GM23338 (cell line): ENCODE results near the gene COG1. TPM values are rescaled to one million over a fixed set of nuclear protein-coding genes. Genes with fewer than 3 reads are reported as not detected.

ENCODE experiments used
- ATAC-seq: fragments of 200-7000 bp; cut with Tn5 transposase; 3 replicates; pipeline ENCODE4 v1.9.1; 2020
- DNase-seq: peaks from one replicate; pipeline ENCODE4 v3.0.0-alpha.2; 2015; ENCODE audit warnings: low spot score
- H2AFZ ChIP-seq: fragments of 200-600 bp; sonication (generic); 2 replicates; pipeline ENCODE4 v1.8.0; 2016; ENCODE audit warnings: antibody characterized with exemption, mild to moderate bottlenecking, moderate library complexity
- H3F3A ChIP-seq: fragments of 200-600 bp; sonication (generic); replicated peaks from 2 replicates; pipeline ENCODE4 v1.8.0; 2017; ENCODE audit warnings: antibody characterized with exemption, mixed run types, low read depth
- H3K27ac ChIP-seq: fragments of 200-600 bp; sonication (generic); 2 replicates; pipeline ENCODE4 v1.6.1; 2016; ENCODE audit warnings: low read depth
- H3K27me3 ChIP-seq: fragments of 200-600 bp; sonication (generic); 2 replicates; pipeline ENCODE4 v1.8.0; 2016; ENCODE audit warnings: mild to moderate bottlenecking, mixed run types, moderate library complexity; ENCODE audit not compliant: insufficient read depth
- H3K36me3 ChIP-seq: fragments of 200-600 bp; sonication (generic); 2 replicates; pipeline ENCODE4 v1.8.0; 2016; ENCODE audit warnings: mild to moderate bottlenecking; ENCODE audit not compliant: insufficient read depth
- H3K4me1 ChIP-seq: fragments of 200-600 bp; sonication (generic); 2 replicates; pipeline ENCODE4 v1.8.0; 2016; ENCODE audit warnings: mild to moderate bottlenecking, moderate library complexity; ENCODE audit not compliant: insufficient read depth
- H3K4me2 ChIP-seq: fragments of 200-600 bp; sonication (generic); 2 replicates; pipeline ENCODE4 v1.7.1; 2017; ENCODE audit warnings: mixed run types
- H3K4me3 ChIP-seq: fragments of 200-600 bp; sonication (generic); 2 replicates; pipeline ENCODE4 v1.6.1; 2016; ENCODE audit warnings: mixed run types
- H3K79me2 ChIP-seq: fragments of 200-600 bp; sonication (generic); replicated peaks from 2 replicates; pipeline ENCODE4 v1.8.0; 2017; ENCODE audit warnings: mild to moderate bottlenecking; ENCODE audit not compliant: insufficient read depth
- H3K9me2 ChIP-seq: fragments of 200-600 bp; sonication (generic); 2 replicates; pipeline ENCODE4 v1.8.0; 2017; ENCODE audit not compliant: insufficient read depth
- H4K20me1 ChIP-seq: fragments of 200-600 bp; sonication (generic); replicated peaks from 2 replicates; pipeline ENCODE4 v1.8.0; 2017; ENCODE audit warnings: mild to moderate bottlenecking; ENCODE audit not compliant: insufficient read depth
- H3K27ac Mint-ChIP-seq: 2 replicates; pipeline ENCODE4 v1.8.0; 2020; ENCODE audit warnings: inconsistent platforms, mild to moderate bottlenecking, moderate library complexity, mixed read lengths
- H3K27me3 Mint-ChIP-seq: 3 replicates; pipeline ENCODE4 v1.8.0; 2022; ENCODE audit warnings: low read depth, mild to moderate bottlenecking, moderate library complexity, mixed read lengths, inconsistent platforms; ENCODE audit not compliant: insufficient read depth, poor library complexity
- H3K36me3 Mint-ChIP-seq: 3 replicates; pipeline ENCODE4 v1.8.0; 2021; ENCODE audit warnings: low read depth, mild to moderate bottlenecking, inconsistent platforms, moderate library complexity, mixed read lengths
- H3K4me1 Mint-ChIP-seq: 3 replicates; pipeline ENCODE4 v1.8.0; 2020; ENCODE audit warnings: mild to moderate bottlenecking, inconsistent platforms, mixed read lengths
- H3K4me3 Mint-ChIP-seq: 3 replicates; pipeline ENCODE4 v1.8.0; 2021; ENCODE audit warnings: moderate library complexity, mild to moderate bottlenecking, inconsistent platforms, mixed read lengths
- H3K9me3 Mint-ChIP-seq: 3 replicates; pipeline ENCODE4 v1.8.0; 2020; ENCODE audit warnings: moderate library complexity, mild to moderate bottlenecking, inconsistent platforms, mixed read lengths
- CREB1 ChIP-seq: fragments of 250-450 bp; sonication (Bioruptor Pico); IDR thresholded peaks from 2 replicates; pipeline ENCODE4 v1.5.0; 2020; ENCODE audit warnings: low read depth, mild to moderate bottlenecking, moderate library complexity
- CTCF ChIP-seq, 2 experiments: fragments of 200-600 bp in 1 of 2; sonication (generic) in 1 of 2; conservative IDR thresholded peaks; 2 replicates each; pipeline versions ENCODE4 v1.5.1 to v1.6.1; 2016 to 2017; ENCODE audit warnings: antibody characterized with exemption in 2 of 2, low read depth in 2 of 2, mild to moderate bottlenecking in 2 of 2, moderate library complexity in 1 of 2
- EZH2 ChIP-seq: fragments of 200-600 bp; sonication (generic); IDR thresholded peaks from one replicate; pipeline ENCODE4 v1.8.0; 2017; ENCODE audit warnings: antibody characterized with exemption, mild to moderate bottlenecking, low read depth; ENCODE audit not compliant: unreplicated experiment
- EZH2phosphoT487 ChIP-seq: fragments of 200-600 bp; sonication (generic); IDR thresholded peaks from one replicate; pipeline ENCODE4 v1.8.1; 2018; ENCODE audit warnings: antibody characterized with exemption; ENCODE audit not compliant: unreplicated experiment
- NANOG ChIP-seq: IDR thresholded peaks from 2 replicates; pipeline ENCODE4 v1.6.1; 2016; ENCODE audit warnings: antibody characterized with exemption, borderline replicate concordance
- REST ChIP-seq: IDR thresholded peaks from one replicate; pipeline ENCODE4 v1.6.1; 2018; ENCODE audit warnings: antibody characterized with exemption; ENCODE audit not compliant: unreplicated experiment
- STAT1 ChIP-seq: IDR thresholded peaks from one replicate; pipeline ENCODE4 v1.6.1; 2016; ENCODE audit warnings: antibody characterized with exemption; ENCODE audit not compliant: unreplicated experiment
- ZNF331 ChIP-seq: fragments of 250-450 bp; sonication (Bioruptor Pico); IDR thresholded peaks from 2 replicates; pipeline ENCODE4 v1.5.0; 2020; ENCODE audit warnings: low read depth, mild to moderate bottlenecking, moderate library complexity
- polyA plus RNA-seq: library from polyadenylated mRNA; unstranded; fragments of >200 nt; fragmentation: Nextera tagmentation; extraction: Ambion mirVana; gene quantifications from 2 replicates; pipeline ENCODE4 v1.2.1, GENCODE V29; 2016
- total RNA-seq: library from RNA; depleted of rRNA; stranded (reverse); fragments of >200 nt; shearing (Covaris generic); gene quantifications from 2 replicates; pipeline ENCODE4 v1.2.3, GENCODE V29; 2014

COG1 gene
- total and polyA plus RNA-seq, 2 experiments from 2014 or later = 15.0 to 26.1 TPM

DNA sequence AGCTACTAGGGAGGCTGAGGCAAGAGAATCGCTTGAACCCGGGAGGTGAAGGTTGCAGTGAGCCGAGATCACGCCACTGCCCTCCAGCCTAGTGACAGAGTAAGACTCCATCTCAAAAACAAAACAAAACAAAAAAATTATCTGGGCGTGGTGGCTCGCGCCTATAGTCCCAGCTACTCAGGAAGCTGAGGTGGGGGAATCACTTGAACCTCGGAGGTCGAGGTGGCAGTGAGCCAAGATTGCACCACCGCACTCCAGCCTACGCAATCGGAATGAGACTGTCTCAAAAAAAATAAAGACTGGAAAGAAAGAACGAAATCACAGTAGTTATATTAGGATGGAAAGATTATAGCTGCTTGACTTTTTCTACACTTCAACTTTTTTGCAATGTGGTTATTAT is 18.9 kb downstream of the COG1 start:
- Mint-ChIP-seq H3K27ac (no peak overlapping the region), H3K4me1 (peaks cover 16% of the 10 kb centered on the region), H3K4me3 (no peak overlapping the region), H3K9me3 (no peaks in the 10 kb centered on the region), H3K36me3 (peaks cover 47% of the 10 kb centered on the region), H3K27me3 (peaks cover 3% of the 10 kb centered on the region)
- TF ChIP-seq ZNF331 (CRISPR knock-in tag) (no peak), REST (no peak), STAT1 (no peak), EZH2phosphoT487 (no peak)
- Histone ChIP-seq H4K20me1 (peaks cover 54% of the 10 kb centered on the region; the same call in 1 of the 2 replicates), H2AFZ (no peak overlapping the region), H3K9me2 (no peaks in the 10 kb centered on the region), H3K27me3 (no peaks in the 10 kb centered on the region), H3F3A (peaks cover 3% of the 10 kb centered on the region; the same call in 1 of the 2 replicates), H3K27ac (no peak overlapping the region), H3K4me1 (peaks cover 2% of the 10 kb centered on the region; the same call in 1 of the 2 replicates), H3K4me3 (no peak overlapping the region), H3K79me2 (peaks cover 63% of the 10 kb centered on the region), H3K4me2 (no peak overlapping the region), H3K36me3 (peaks cover 28% of the 10 kb centered on the region)
- ATAC-seq (no peak), DNase-seq (no peak)

- Histone ChIP-seq H2AFZ (no peak overlapping the region), H3F3A (no peaks in the 10 kb centered on the region), H3K27me3 (no peaks in the 10 kb centered on the region), H3K9me2 (no peaks in the 10 kb centered on the region), H3K36me3 (peaks cover 9% of the 10 kb centered on the region), H3K4me2 (no peak overlapping the region), H3K79me2 (peaks cover 76% of the 10 kb centered on the region), H3K27ac (no peak overlapping the region), H4K20me1 (peaks cover 50% of the 10 kb centered on the region; the same call in 1 of the 2 replicates), H3K4me1 (peaks cover 4% of the 10 kb centered on the region; the same call in 1 of the 2 replicates), H3K4me3 (no peak overlapping the region)
- Mint-ChIP-seq H3K9me3 (no peaks in the 10 kb centered on the region), H3K4me3 (no peak overlapping the region), H3K36me3 (peaks cover 31% of the 10 kb centered on the region), H3K27me3 (peaks cover 3% of the 10 kb centered on the region), H3K27ac (no peak overlapping the region), H3K4me1 (peaks cover 17% of the 10 kb centered on the region)
- TF ChIP-seq CREB1 (CRISPR knock-in tag) (no peak), NANOG (no peak), CTCF (conservative IDR thresholded peaks at IDR 0.05; ENCODE audit: low read depth in 2 of 2) (no peak), REST (no peak), EZH2phosphoT487 (no peak), EZH2 (no peak)
- no peak for DNase-seq
- ATAC-seq = no peak
Observed at GRCh38 chr17:73214008-73214407, 21.2 kb downstream of the COG1 start.
